ENCODE results near the gene EDN2.

Gene EDN2

DNA sequence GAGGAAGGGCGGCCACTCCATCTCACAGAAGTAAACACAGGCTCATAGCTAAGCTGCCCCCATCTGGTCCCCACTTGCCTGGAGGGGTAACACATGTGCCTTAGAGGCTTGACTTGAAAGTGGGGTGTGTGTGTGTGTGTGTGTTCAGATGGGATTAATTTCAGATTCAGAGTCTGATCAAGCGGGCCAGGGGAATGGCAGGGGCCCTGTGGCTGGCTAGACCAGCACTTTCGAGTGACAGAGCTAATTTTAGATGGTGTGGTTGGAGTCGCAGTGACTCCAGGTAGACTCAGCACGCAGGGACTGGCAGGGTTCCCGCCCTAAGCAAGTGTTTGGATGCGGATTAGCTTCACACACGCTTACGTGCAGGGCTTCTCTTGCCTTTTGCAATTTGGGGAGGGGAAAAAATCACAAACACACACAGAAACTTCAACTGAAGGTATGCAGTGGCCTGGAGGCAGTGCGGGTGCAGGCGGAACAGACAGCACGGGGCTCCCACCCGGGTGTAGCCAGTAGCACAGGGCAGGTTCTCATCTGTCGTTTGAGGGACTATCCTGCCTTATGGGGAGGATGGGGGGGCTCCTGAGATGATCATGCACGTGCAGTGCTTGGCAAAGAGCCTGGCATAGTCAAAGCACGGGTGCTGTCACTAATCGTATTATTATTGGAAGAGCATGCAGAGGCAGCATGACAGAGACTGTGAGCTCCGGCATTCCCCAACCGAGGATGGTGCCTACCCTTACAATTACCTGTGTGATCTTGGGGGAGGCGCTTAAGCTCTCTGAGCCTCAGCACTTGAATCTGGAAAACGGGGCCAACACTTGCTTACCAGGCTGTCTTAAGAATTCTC lies 1.3 kb downstream of the EDN2 start:
- DNase-seq (ENCODE audit: low read depth in 2 of 2) = no peak

GRCh38 chr1:41482001-41482765 lies 2.3 kb downstream of the EDN2 start:
- DNase-seq (ENCODE audit: low read depth in 2 of 2) = no peak

DNA sequence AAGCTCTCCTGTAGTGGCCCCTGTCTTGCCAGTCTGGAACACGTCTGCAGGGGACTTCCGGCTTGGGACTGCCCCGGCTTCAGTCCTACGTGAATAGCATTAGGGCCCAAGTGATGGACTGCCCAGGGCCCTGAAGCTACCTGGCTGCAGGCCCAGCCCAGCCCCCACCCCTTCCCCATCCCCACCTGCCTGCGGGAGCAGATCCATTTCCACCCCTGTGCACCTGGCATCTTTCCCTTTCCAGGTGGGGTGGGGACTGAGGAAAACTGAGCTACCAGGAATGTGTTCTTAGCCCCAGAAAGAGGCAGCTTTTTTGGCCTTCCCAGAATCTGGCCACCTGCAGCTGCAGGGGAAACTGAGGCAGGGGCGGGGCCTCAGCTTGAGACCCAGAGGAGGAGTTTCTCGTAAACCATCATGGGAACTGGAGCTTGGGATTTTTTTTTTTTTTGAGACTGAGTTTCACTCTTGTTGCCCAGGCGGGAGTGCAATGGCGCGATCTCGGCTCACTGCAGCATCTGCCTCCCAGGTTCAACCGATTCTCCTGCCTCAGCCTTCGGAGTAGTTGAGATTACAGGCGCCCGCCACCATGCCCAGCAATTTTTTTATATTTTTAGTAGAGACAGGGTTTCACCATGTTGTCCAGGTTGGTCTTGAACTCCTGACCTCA lies 3.2 kb downstream of the EDN2 start:
- DNase-seq (ENCODE audit: low read depth in 2 of 2) = no peak

- DNase-seq (ENCODE audit: low read depth in 2 of 2) = no peak
Observed at GRCh38 chr1:41480204-41481108, 4.0 kb downstream of the EDN2 start.

- no peak for DNase-seq (ENCODE audit: low read depth in 2 of 2)
Observed at GRCh38 chr1:41479808-41480160, 4.7 kb downstream of the EDN2 start.

GRCh38 chr1:41479000-41479807 lies 5.3 kb downstream of the EDN2 start:
- DNase-seq (ENCODE audit: low read depth in 2 of 2) = no peak

- DNase-seq (ENCODE audit: low read depth in 2 of 2) = no peak
Observed at GRCh38 chr1:41478118-41478748, 6.2 kb downstream of the EDN2 start.

DNA sequence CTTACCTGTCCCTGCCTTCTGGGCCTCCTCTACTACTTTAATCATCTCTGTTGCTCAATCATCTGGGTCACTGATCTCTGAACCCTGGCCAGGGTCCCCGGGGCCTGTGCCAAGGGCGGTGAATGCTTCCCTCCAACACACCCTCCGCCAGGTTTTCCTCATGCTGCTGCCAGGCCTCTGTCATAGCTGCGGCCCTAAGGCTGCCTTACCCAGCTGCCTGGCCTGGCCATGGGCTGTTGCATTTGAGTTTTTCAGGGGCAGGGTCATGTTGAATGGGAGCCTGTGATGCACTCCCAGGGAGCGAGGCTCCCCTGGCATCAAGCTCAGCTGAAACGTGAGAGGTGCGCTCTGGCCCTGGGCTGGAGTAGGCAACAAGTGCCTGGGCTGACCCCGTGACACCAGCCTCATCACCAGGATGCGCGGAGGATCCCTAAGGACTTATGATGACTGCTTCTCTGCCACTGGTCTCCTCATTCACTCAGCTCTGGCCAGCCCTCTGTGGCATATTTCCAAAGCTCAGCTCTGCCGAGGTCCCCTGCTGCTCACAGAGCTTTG lies 7.6 kb downstream of the EDN2 start:
- DNase-seq (ENCODE audit: low read depth in 2 of 2) = no peak

GRCh38 chr1:41475859-41476567 lies 8.5 kb downstream of the EDN2 start:
- DNase-seq (ENCODE audit: low read depth in 2 of 2) = no peak

- no peak for DNase-seq (ENCODE audit: low read depth in 2 of 2)
Observed at GRCh38 chr1:41475346-41475745, 9.1 kb downstream of the EDN2 start.

DNA sequence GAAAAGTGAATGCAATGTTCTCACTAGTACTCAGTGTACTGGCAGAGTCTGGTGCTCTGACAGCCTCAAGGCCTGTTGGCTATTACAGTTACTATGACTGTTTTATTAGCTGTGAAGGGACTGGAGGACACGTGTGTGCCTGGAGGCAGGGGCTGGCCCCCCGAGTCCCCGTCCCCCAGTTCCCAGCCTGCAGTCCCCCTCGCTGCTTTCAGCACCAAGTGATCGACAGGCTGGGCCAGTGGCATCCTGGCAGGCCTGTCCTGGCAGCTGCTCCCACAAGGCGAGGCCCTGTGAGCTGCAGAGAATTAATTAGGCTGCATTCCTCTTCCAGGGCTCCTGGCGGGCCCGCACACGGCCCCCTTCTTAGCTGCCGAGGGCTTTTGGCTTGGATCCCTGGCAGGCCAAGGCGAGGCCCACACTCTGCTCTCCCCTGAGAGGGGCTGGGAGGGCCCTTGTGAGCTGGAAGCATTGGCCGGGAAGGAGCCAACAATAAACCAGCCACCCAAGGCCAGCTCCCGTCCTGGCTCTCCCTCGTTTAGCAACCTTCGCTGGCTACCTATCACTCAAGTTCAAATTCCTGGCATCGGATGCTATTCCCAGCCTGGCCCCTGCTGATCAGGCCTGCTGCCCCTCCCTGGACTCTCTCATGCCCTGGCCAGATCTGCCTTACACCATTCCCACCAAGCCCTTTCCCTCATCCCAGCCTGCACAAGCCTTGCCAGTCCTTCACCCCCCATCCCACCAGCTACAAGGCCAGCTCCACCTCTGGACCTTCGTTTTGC lies 9.8 kb downstream of the EDN2 start:
- no peak for DNase-seq (ENCODE audit: low read depth in 2 of 2)

DNA sequence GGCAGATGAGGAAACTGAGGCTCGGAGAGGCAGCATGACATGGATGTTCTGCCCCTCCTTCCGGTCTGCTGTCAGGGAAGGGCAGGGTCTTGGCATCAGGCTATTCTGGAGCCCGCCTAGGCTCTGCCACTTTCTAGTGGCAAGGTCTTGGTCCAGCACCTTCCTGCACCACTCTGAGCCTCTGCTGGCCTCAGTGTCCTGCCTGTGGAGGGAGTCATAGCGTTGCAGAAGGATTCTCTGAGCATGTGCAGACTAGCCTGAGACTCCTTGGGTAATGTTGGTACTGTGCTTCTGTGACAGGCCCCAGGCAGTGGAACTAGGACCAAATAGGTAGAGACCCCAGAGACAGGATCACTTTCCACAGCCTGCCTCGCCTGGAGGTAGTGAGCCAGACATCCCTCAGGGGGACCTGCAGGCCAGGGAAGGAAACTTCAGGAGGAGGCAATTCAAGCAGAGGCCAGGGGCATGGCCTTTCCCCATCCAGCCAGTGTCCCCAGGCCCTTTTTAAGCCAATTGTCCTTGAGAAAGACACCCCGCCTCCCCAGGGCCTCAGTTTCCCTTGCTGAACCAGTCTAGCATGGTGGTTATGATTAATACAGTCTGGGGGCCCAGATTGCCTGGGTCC lies 10.6 kb downstream of the EDN2 start:
- DNase-seq (ENCODE audit: low read depth in 2 of 2) = no peak

- DNase-seq (ENCODE audit: low read depth in 2 of 2) = no peak
Observed at GRCh38 chr1:41471658-41472057, 12.8 kb downstream of the EDN2 start.

GRCh38 chr1:41469706-41470105 lies 14.8 kb downstream of the EDN2 start:
- DNase-seq (ENCODE audit: low read depth in 2 of 2) = no peak

DNA sequence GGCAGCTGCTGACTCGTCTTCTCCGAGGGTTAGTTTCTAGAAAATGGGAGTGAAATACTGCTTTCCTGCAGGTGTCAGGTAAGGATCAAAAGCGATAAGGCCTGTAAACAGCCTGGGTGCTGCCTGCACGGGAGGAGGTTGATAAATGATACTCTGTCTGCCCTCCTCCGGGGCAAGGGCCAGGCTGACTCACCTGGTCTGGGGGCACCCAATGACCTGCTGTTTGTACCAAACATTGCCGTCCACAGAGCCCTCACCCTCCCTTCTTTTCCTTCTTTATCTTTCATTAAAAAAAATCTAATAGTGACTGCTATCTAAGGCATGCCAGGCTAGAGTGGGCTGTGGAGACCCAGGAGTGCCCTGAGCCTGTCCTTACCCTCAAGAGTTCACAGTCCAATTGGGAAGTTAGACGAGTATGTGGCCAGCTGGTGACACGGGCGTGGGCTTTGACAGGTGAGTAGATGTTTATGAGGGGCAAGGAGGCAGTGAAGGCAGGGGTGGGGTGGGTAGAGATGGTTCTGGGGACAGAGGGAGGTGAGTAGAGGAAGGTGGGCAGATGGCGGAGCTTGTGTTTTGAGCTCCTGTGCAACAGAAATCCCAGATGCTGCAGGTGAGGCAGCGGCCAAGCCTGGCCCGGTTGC lies 16.2 kb downstream of the EDN2 start:
- no peak for DNase-seq (ENCODE audit: low read depth in 2 of 2)

DNA sequence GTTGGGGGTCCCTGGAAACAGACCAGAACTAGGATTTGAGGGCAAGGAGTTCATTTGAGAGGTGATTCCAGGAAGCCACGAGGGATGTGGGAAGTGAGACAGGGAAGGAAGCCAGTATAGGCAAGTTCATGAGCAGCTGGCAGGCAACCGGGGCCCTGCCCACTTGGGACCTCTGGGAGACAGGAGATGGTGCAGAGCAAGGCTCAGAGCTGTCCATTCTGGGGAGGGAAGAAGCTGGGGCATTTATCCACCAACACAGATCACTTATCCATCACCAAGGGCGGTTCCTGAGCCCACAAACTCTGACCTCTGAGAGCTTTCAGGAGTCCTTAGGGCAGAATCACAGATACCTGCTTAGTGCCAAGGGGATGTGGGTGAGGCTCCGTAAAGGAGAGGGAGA lies 16.8 kb downstream of the EDN2 start:
- no peak for DNase-seq (ENCODE audit: low read depth in 2 of 2)

GRCh38 chr1:41466146-41466545 lies 18.3 kb downstream of the EDN2 start:
- no peak for DNase-seq (ENCODE audit: low read depth in 2 of 2)

GRCh38 chr1:41465741-41466140 lies 18.7 kb downstream of the EDN2 start:
- DNase-seq (ENCODE audit: low read depth in 2 of 2) = no peak
